Psoas muscle (tissue), 8 donors: ENCODE measurements around the gene OPRD1. TPM values are rescaled to one million over a fixed set of nuclear protein-coding genes. Genes with fewer than 3 reads are reported as not detected.

ENCODE experiments used
- ATAC-seq, 4 donors: fragments of 200-7000 bp; cut with Tn5 transposase; one replicate each; pipeline ENCODE4 v1.9.1; 2020; ENCODE audit warnings: moderate library complexity in 3 of 4, mild to moderate bottlenecking in 2 of 4
- DNase-seq, 2 donors: peaks; one replicate each; pipeline ENCODE4 v3.0.0-alpha.2; 2020
- H3K27ac ChIP-seq: fragments of 200-600 bp; one replicate; pipeline ENCODE4 v1.8.0; 2022
- H3K27me3 ChIP-seq, 3 donors: fragments of 200-600 bp in 1 of 3; one replicate each; pipeline versions ENCODE4 v1.6.1 to v1.8.0; 2013 to 2022; ENCODE audit warnings: low read length in 2 of 3, mild to moderate bottlenecking in 2 of 3, moderate library complexity in 1 of 3; ENCODE audit not compliant: insufficient read depth in 3 of 3
- H3K36me3 ChIP-seq, 2 donors: fragments of 200-600 bp in 1 of 2; one replicate each; pipeline versions ENCODE4 v1.6.1 to v1.8.0; 2013 to 2022; ENCODE audit warnings: low read depth in 1 of 2, mild to moderate bottlenecking in 1 of 2, moderate library complexity in 1 of 2; ENCODE audit not compliant: insufficient read depth in 1 of 2
- H3K4me1 ChIP-seq: fragments of 200-600 bp; one replicate; pipeline ENCODE4 v1.8.0; 2022
- H3K4me3 ChIP-seq: fragments of 200-600 bp; one replicate; pipeline ENCODE4 v1.8.0; 2022; ENCODE audit warnings: mild to moderate bottlenecking
- H3K9me3 ChIP-seq: fragments of 200-600 bp; one replicate; pipeline ENCODE4 v1.8.0; 2022
- CTCF ChIP-seq: fragments of 200-600 bp; IDR thresholded peaks from one replicate; pipeline ENCODE4 v1.8.0; 2022; ENCODE audit warnings: antibody characterized with exemption
- WGBS, 3 donors: extraction: QIAGEN DNeasy Blood & Tissue Kit; methylation state at CpG; one replicate each; pipeline versions ENCODE4 v1.1.6 to v1.1.7; 2013; 5-methylcytosine and 5-hydroxymethylcytosine counted together
- intact Hi-C, 2 donors: fragments of 100-400 bp; cut with DNase I; formaldehyde crosslinking; loops; one replicate each; pipeline versions ENCODE4 v1.11.0 to v1.14.2; 2022
- polyA plus RNA-seq, 3 donors: library from polyadenylated mRNA; stranded (reverse); fragments of 200-250 nt; gene quantifications; one replicate each; pipeline ENCODE4 v1.2.3, GENCODE V29; 2013
- total RNA-seq, 4 donors: library from RNA; stranded (reverse); fragmentation: NEBNext Ultra II Directional in 2 of 4; extraction: Animal tissue kit (Norgen Biotek cat#: 25700) in 2 of 4; gene quantifications; one replicate each; pipeline versions ENCODE4 v1.2.1 to v1.2.4, GENCODE V29; 2021 to 2023
- donor health status: healthy with polysubstance abuse.
- donor health status: DM: no; HTN: no; CAD: no; lungs with moderate emphysema.
- donor health status: Bipolar disorder and iron deficiency.
- donor health status: healthy.
- donor health status: DM: yes; HTN: yes; CAD: no.
- donor health status: DM: no; HTN: no; CAD: no.
- donor health status: DM: no; HTN: no; CAD: no.
- donor health status: DM: yes; HTN: yes; CAD: no.

The OPRD1 gene
- total and polyA plus RNA-seq, 7 donors: 0.02 to 0.12 (median 0.05) TPM; not detected in 3

GRCh38 chr1:28893403-28894102 lies 81.6 kb downstream of the OPRD1 start:
- Histone ChIP-seq H3K4me3 (no peak overlapping the region), H3K36me3 (peaks cover 0 to 3% of the 10 kb centered on the region in 2 donors), H3K27ac (no peak overlapping the region), H3K9me3 (no peaks in the 10 kb centered on the region), H3K4me1 (no peaks in the 10 kb centered on the region), H3K27me3 (no peaks in the 10 kb centered on the region)
- TF ChIP-seq CTCF: peak; percentile 5
- intact Hi-C loops: loop anchor here in 1 of 2 donors (5.0 kb wide), 1 partner anchor 1814 kb away; no protein-coding TSS in a partner anchor
- 65 to 69% (median 65%) methylated on average over 8 of the region's 8 CpGs for WGBS, 3 donors
- ATAC-seq (peak in 2 of 4 donors; percentile 38 to 51), DNase-seq (peak in 1 of 2 donors; percentile 29)

- no peaks in the 10 kb centered on the region for H3K27me3 ChIP-seq
- no peak overlapping the region for H3K27ac ChIP-seq
- intact Hi-C loops: loop anchor here in 1 of 2 donors (5.0 kb wide), 1 partner anchor 1813 kb away; no protein-coding TSS in a partner anchor
- ATAC-seq (no peak), DNase-seq (peak in 1 of 2 donors; percentile 12)
- H3K4me1 ChIP-seq: no peaks in the 10 kb centered on the region
- 69 to 85% (median 70%) methylated on average over 2 of the region's 2 CpGs for WGBS, 3 donors
- peaks cover 0 to 3% of the 10 kb centered on the region in 2 donors for H3K36me3 ChIP-seq
- no peak for TF ChIP-seq CTCF
- no peak overlapping the region for H3K4me3 ChIP-seq
- H3K9me3 ChIP-seq: no peaks in the 10 kb centered on the region
These were observed 82.8 kb downstream of the OPRD1 start for GRCh38 chr1:28894785-28895184.

- Histone ChIP-seq H3K9me3 (no peaks in the 10 kb centered on the region), H3K4me1 (no peaks in the 10 kb centered on the region), H3K4me3 (no peak overlapping the region), H3K27ac (no peak overlapping the region), H3K27me3 (no peaks in the 10 kb centered on the region), H3K36me3 (peaks cover 0 to 3% of the 10 kb centered on the region in 2 donors)
- intact Hi-C loops: no loop called here
- no peak for DNase-seq
- TF ChIP-seq CTCF: no peak
- ATAC-seq: no peak
- 79 to 85% (median 83%) methylated on average over 4 of the region's 4 CpGs for WGBS, 3 donors
These were observed 84.1 kb downstream of the OPRD1 start for GRCh38 chr1:28895896-28896608.

- Histone ChIP-seq H3K36me3 (peaks cover 0 to 3% of the 10 kb centered on the region in 2 donors), H3K4me1 (no peaks in the 10 kb centered on the region), H3K9me3 (no peaks in the 10 kb centered on the region), H3K27ac (no peak overlapping the region), H3K27me3 (no peaks in the 10 kb centered on the region), H3K4me3 (no peak overlapping the region)
- intact Hi-C loops: no loop called here
- 60 to 79% (median 77%) methylated on average over 3 of the region's 3 CpGs for WGBS, 3 donors
- DNase-seq (no peak), ATAC-seq (no peak)
- no peak for TF ChIP-seq CTCF
These were observed 84.6 kb downstream of the OPRD1 start for GRCh38 chr1:28896609-28896986.
